Esophagus muscularis mucosa (tissue), 4 donors: ENCODE results near the gene ITPR2.

Experiments
- CTCF ChIP-seq, 3 experiments: fragments of 200-600 bp in 2 of 3; fragments of 450-650 bp in 1 of 3; sonication (generic) in 2 of 3; IDR thresholded peaks; one replicate each; pipeline ENCODE4 v1.5.1; 2017 to 2019; ENCODE audit warnings: antibody characterized with exemption in 3 of 3, mild to moderate bottlenecking in 2 of 3, moderate library complexity in 1 of 3
- EP300 ChIP-seq: sonication (generic); formaldehyde crosslinking; IDR thresholded peaks from one replicate; pipeline ENCODE4 v1.6.1; 2017; ENCODE audit warnings: antibody characterized with exemption
- POLR2A ChIP-seq: fragments of 450-650 bp; IDR thresholded peaks from one replicate; pipeline ENCODE4 v1.6.1; 2017; ENCODE audit warnings: antibody characterized with exemption, moderate library complexity, mild to moderate bottlenecking, low read depth
- POLR2AphosphoS5 ChIP-seq, 2 donors: sonication (generic); formaldehyde crosslinking; IDR thresholded peaks; one replicate each; pipeline ENCODE4 v1.6.1; 2017; ENCODE audit warnings: antibody characterized with exemption in 2 of 2

- no peak for TF ChIP-seq CTCF (IDR thresholded peaks at IDR 0.05)
- TF ChIP-seq POLR2A: no peak
- TF ChIP-seq EP300: no peak
- no peak for TF ChIP-seq POLR2AphosphoS5 (IDR thresholded peaks at IDR 0.05)
These were observed 533.2 kb downstream of the ITPR2 start for GRCh38 chr12:26299751-26300150.
